ENCODE results near the gene ANAPC5. TPM values are rescaled to one million over a fixed set of nuclear protein-coding genes. Genes with fewer than 3 reads are reported as not detected.

ANAPC5 gene
- total and polyA plus RNA-seq, 2 donors from 2014 or later = 84.3 to 85.1 TPM

- H3K9ac ChIP-seq (ENCODE audit: low read length in 3 of 3) = no peak overlapping the region
- H3K4me1 ChIP-seq (ENCODE audit: control insufficient read depth in 2 of 3, insufficient read depth in 2 of 3, low read depth in 1 of 3, low read length in 3 of 3) = no peaks in the 10 kb centered on the region
- intact Hi-C loops (cut with DNase I) = no loop called here
- DNase-seq (no peak), FAIRE-seq (no peak)
- TF ChIP-seq CTCF (IDR thresholded peaks at IDR 0.05; ENCODE audit: borderline replicate concordance, extremely low read depth, insufficient read depth) = no peak
- H3K4me3 ChIP-seq (ENCODE audit: low read length in 3 of 3) = no peak overlapping the region
- no peaks in the 10 kb centered on the region for H3K27me3 ChIP-seq (ENCODE audit: control insufficient read depth, insufficient read depth, low read length)
- H3K36me3 ChIP-seq (ENCODE audit: control insufficient read depth in 2 of 3, insufficient read depth in 3 of 3, low read length in 3 of 3) = no peaks in the 10 kb centered on the region
- H3K9me3 ChIP-seq (ENCODE audit: control insufficient read depth in 2 of 3, insufficient read depth in 1 of 3, low read length in 3 of 3) = no peaks in the 10 kb centered on the region
- H3K27ac ChIP-seq (ENCODE audit: low read depth in 2 of 2, low read length in 2 of 2) = no peak overlapping the region
These were observed 12.5 kb upstream of the ANAPC5 start for GRCh38 chr12:121364683-121365121.

- Histone ChIP-seq H3K4me3 (ENCODE audit: low read length in 3 of 3) (no peak overlapping the region), H3K27ac (ENCODE audit: low read depth in 2 of 2, low read length in 2 of 2) (no peak overlapping the region), H3K4me1 (ENCODE audit: control insufficient read depth in 2 of 3, insufficient read depth in 2 of 3, low read depth in 1 of 3, low read length in 3 of 3) (peaks cover 0 to 3% (median 0%) of the 10 kb centered on the region in 3 donors), H3K27me3 (ENCODE audit: control insufficient read depth, insufficient read depth, low read length) (no peaks in the 10 kb centered on the region), H3K36me3 (ENCODE audit: control insufficient read depth in 2 of 3, insufficient read depth in 3 of 3, low read length in 3 of 3) (no peaks in the 10 kb centered on the region), H3K9ac (ENCODE audit: low read length in 3 of 3) (no peak overlapping the region), H3K9me3 (ENCODE audit: control insufficient read depth in 2 of 3, insufficient read depth in 1 of 3, low read length in 3 of 3) (no peaks in the 10 kb centered on the region)
- DNase-seq (no peak), FAIRE-seq (no peak)
- intact Hi-C loops (cut with DNase I) = no loop called here
- TF ChIP-seq CTCF (IDR thresholded peaks at IDR 0.05; ENCODE audit: borderline replicate concordance, extremely low read depth, insufficient read depth) = no peak
These were observed 5.9 kb upstream of the ANAPC5 start for GRCh38 chr12:121358073-121358472.

- Histone ChIP-seq H3K27me3 (ENCODE audit: control insufficient read depth, insufficient read depth, low read length) (no peaks in the 10 kb centered on the region), H3K4me1 (ENCODE audit: control insufficient read depth in 2 of 3, insufficient read depth in 2 of 3, low read depth in 1 of 3, low read length in 3 of 3) (peaks cover 0 to 5% (median 0%) of the 10 kb centered on the region in 3 donors), H3K27ac (ENCODE audit: low read depth in 2 of 2, low read length in 2 of 2) (no peak overlapping the region), H3K9me3 (ENCODE audit: control insufficient read depth in 2 of 3, insufficient read depth in 1 of 3, low read length in 3 of 3) (no peaks in the 10 kb centered on the region), H3K36me3 (ENCODE audit: control insufficient read depth in 2 of 3, insufficient read depth in 3 of 3, low read length in 3 of 3) (no peaks in the 10 kb centered on the region), H3K9ac (ENCODE audit: low read length in 3 of 3) (no peak overlapping the region), H3K4me3 (ENCODE audit: low read length in 3 of 3) (no peak overlapping the region)
- no peak for TF ChIP-seq CTCF (IDR thresholded peaks at IDR 0.05; ENCODE audit: borderline replicate concordance, extremely low read depth, insufficient read depth)
- DNase-seq (no peak), FAIRE-seq (no peak)
- intact Hi-C loops (cut with DNase I) = no loop called here
These were observed 5.1 kb upstream of the ANAPC5 start for GRCh38 chr12:121357331-121357730.

GRCh38 chr12:121356657-121357056 is 4.4 kb upstream of the ANAPC5 start:
- no peaks in the 10 kb centered on the region for H3K27me3 ChIP-seq (ENCODE audit: control insufficient read depth, insufficient read depth, low read length)
- FAIRE-seq (no peak), DNase-seq (no peak)
- H3K27ac ChIP-seq (ENCODE audit: low read depth in 2 of 2, low read length in 2 of 2) = no peak overlapping the region
- peaks cover 0 to 5% (median 0%) of the 10 kb centered on the region in 3 donors for H3K4me1 ChIP-seq (ENCODE audit: control insufficient read depth in 2 of 3, insufficient read depth in 2 of 3, low read depth in 1 of 3, low read length in 3 of 3)
- no peaks in the 10 kb centered on the region for H3K36me3 ChIP-seq (ENCODE audit: control insufficient read depth in 2 of 3, insufficient read depth in 3 of 3, low read length in 3 of 3)
- no peaks in the 10 kb centered on the region for H3K9me3 ChIP-seq (ENCODE audit: control insufficient read depth in 2 of 3, insufficient read depth in 1 of 3, low read length in 3 of 3)
- TF ChIP-seq CTCF (IDR thresholded peaks at IDR 0.05; ENCODE audit: borderline replicate concordance, extremely low read depth, insufficient read depth) = no peak
- H3K4me3 ChIP-seq (ENCODE audit: low read length in 3 of 3) = no peak overlapping the region
- H3K9ac ChIP-seq (ENCODE audit: low read length in 3 of 3) = no peak overlapping the region
- intact Hi-C loops (cut with DNase I) = no loop called here

Data from kidney (tissue), 14 donors.